HepG2 (cell line): ENCODE data around the gene RNH1. TPM values are rescaled to one million over a fixed set of nuclear protein-coding genes. Genes with fewer than 3 reads are reported as not detected.

ENCODE experiments used
- AHR ChIP-seq: IDR thresholded peaks from 2 replicates; pipeline ENCODE4 v1.6.1; 2018; ENCODE audit warnings: missing genetic modification reagents, missing compliant biosample characterization
- EP300 ChIP-seq, 3 experiments: sonication (generic) in 1 of 3; formaldehyde crosslinking in 1 of 3; IDR thresholded peaks; 2 replicates each; pipeline versions ENCODE4 v1.5.1 to v1.6.1; 2011 to 2020; ENCODE audit warnings: low read depth in 2 of 3, low read length in 2 of 3, borderline replicate concordance in 1 of 3, improper control_type of control experiment in 1 of 3, mild to moderate bottlenecking in 1 of 3, missing genetic modification reagents in 1 of 3, moderate library complexity in 1 of 3
- RXRA ChIP-seq: sonication (generic); formaldehyde crosslinking; IDR thresholded peaks from 2 replicates; pipeline ENCODE4 v1.5.1; 2020; ENCODE audit warnings: missing genetic modification reagents
- THAP11 ChIP-seq: IDR thresholded peaks from 2 replicates; pipeline ENCODE4 v1.6.1; 2016; ENCODE audit warnings: missing biosample characterization, missing genetic modification reagents
- YEATS2 ChIP-seq: sonication (generic); formaldehyde crosslinking; IDR thresholded peaks from 2 replicates; pipeline ENCODE4 v1.4.0; 2020; ENCODE audit warnings: missing genetic modification reagents, borderline replicate concordance
- ZBTB7A ChIP-seq: sonication (generic); formaldehyde crosslinking; IDR thresholded peaks from 2 replicates; pipeline ENCODE4 v1.8.0; 2022; ENCODE audit warnings: mild to moderate bottlenecking, missing genetic modification reagents
- ZNF12 ChIP-seq: sonication (generic); formaldehyde crosslinking; IDR thresholded peaks from 2 replicates; pipeline ENCODE4 v1.5.0; 2020; ENCODE audit warnings: missing genetic modification reagents
- ZNF547 ChIP-seq: sonication (generic); formaldehyde crosslinking; IDR thresholded peaks from 2 replicates; pipeline ENCODE4 v1.5.1; 2020; ENCODE audit warnings: mild to moderate bottlenecking, missing genetic modification reagents
- ZNF607 ChIP-seq: sonication (generic); formaldehyde crosslinking; IDR thresholded peaks from 2 replicates; pipeline ENCODE4 v1.5.1; 2020; ENCODE audit warnings: missing genetic modification reagents, mild to moderate bottlenecking, borderline replicate concordance
- ZSCAN22 ChIP-seq: sonication (generic); formaldehyde crosslinking; IDR thresholded peaks from 2 replicates; pipeline ENCODE4 v1.4.0; 2020; ENCODE audit warnings: mild to moderate bottlenecking, missing genetic modification reagents
- polyA plus RNA-seq, 8 experiments: library from polyadenylated mRNA; depleted of rRNA in 3 of 8; stranded (reverse) in 7 of 8; unstranded in 1 of 8; fragments of >200 nt; fragmentation: Illumina TruSeq in 4 of 8; extraction: Trizol in 4 of 8; gene quantifications; 2 replicates each; pipeline versions ENCODE4 v1.2.1 to v1.2.3, GENCODE V29; 2011 to 2016; ENCODE audit warnings: low read depth in 4 of 8, missing spikeins in 1 of 8, mixed read lengths in 1 of 8; ENCODE audit not compliant: insufficient read depth in 1 of 8
- total RNA-seq, 5 experiments: library from RNA; depleted of rRNA; stranded (reverse); fragments of >200 nt; fragmentation: Illumina TruSeq; extraction: Trizol; gene quantifications; 2 replicates each; pipeline ENCODE4 v1.2.3, GENCODE V29; 2016; ENCODE audit warnings: low read depth in 1 of 5
- TF ChIP-seq, protein P1 (sequence below): IDR thresholded peaks from 2 replicates; pipeline ENCODE4 v1.6.1; 2012; ENCODE audit warnings: inconsistent platforms
- TF ChIP-seq, protein P2 (sequence below): sonication (generic); formaldehyde crosslinking; IDR thresholded peaks from 2 replicates; pipeline ENCODE4 v1.4.0; 2020; ENCODE audit warnings: low read depth, mild to moderate bottlenecking, missing genetic modification reagents
- TF ChIP-seq, protein P3 (sequence below): sonication (generic); formaldehyde crosslinking; IDR thresholded peaks from 2 replicates; pipeline ENCODE4 v1.5.1; 2020; ENCODE audit warnings: mild to moderate bottlenecking, missing genetic modification reagents, moderate library complexity
- TF ChIP-seq, protein P4 (sequence below), 2 experiments: sonication (generic) in 1 of 2; formaldehyde crosslinking in 1 of 2; IDR thresholded peaks; 2 replicates each; pipeline versions ENCODE4 v1.5.1 to v1.6.1; 2011 to 2020; ENCODE audit warnings: borderline replicate concordance in 1 of 2, low read depth in 1 of 2, low read length in 1 of 2, mild to moderate bottlenecking in 1 of 2, missing genetic modification reagents in 1 of 2, moderate library complexity in 1 of 2
- TF ChIP-seq, protein P5 (sequence below): sonication (generic); formaldehyde crosslinking; IDR thresholded peaks from 2 replicates; pipeline ENCODE4 v1.5.0; 2020; ENCODE audit warnings: mild to moderate bottlenecking, missing genetic modification reagents

RNH1 gene
- total and polyA plus RNA-seq, 2 of the 13 experiments (the other 11 are each of a cell fraction or from before 2014, with no cell fraction given): 36.0 to 74.1 TPM

DNA sequence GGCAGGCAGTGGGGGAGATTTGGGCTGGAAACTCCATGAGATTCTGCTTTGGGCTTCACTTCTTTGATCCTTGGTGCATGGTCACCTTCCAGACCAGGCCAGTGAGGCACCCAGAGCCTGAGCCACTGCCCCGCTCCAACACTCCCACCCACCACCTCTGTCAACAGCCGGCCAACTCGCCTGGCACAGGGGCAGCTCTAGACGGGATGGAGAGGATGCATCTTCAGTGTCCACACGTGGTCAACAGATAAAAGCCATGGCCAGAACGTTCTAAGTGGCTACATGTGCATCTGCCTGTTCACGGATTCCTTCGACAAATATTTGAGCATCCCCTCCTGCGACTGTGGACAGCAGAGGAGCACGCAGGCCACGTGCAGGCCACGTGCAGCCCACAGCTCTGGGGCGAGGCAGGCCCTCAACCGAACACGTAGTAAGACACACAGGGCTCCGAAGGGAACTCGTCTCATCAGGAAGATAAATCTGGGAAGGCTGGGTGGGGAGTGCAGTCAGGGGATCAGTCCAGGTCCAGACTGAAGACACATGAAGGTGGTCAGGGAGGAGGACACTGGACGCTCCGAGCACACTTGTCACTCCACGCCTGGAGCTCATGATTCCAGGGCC lies 31.5 kb upstream of the RNH1 start (continued):
- TF ChIP-seq THAP11 (no peak), ZSCAN22 (CRISPR knock-in tag) (no peak), YEATS2 (CRISPR knock-in tag) (peak; percentile 34; the same call in 1 of the 2 replicates), RXRA (CRISPR knock-in tag) (0 out of 2 replicates have a peak, but pooled peaks have one; percentile 12), ZNF607 (CRISPR knock-in tag) (peak; percentile 59; the same call in 1 of the 2 replicates), ZNF547 (CRISPR knock-in tag) (peak; percentile 48; the same call in 1 of the 2 replicates), ZBTB7A (peak; percentile 42; the same call in 1 of the 2 replicates), AHR (0 out of 2 replicates have a peak, but pooled peaks have one; percentile 54), ZNF12 (0 out of 2 replicates have a peak, but pooled peaks have one; percentile 24), EP300 (IDR thresholded peaks at IDR 0.05; ENCODE audit: low read depth in 2 of 2, low read length in 2 of 2) (no peak), EP300 (CRISPR knock-in tag; IDR thresholded peaks at IDR 0.05; ENCODE audit: borderline replicate concordance) (0 out of 2 replicates have a peak, but pooled peaks have one; percentile 20)
- TF ChIP-seq, protein P1, sequence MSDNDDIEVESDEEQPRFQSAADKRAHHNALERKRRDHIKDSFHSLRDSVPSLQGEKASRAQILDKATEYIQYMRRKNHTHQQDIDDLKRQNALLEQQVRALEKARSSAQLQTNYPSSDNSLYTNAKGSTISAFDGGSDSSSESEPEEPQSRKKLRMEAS: peak; percentile 90
- TF ChIP-seq, protein P2, sequence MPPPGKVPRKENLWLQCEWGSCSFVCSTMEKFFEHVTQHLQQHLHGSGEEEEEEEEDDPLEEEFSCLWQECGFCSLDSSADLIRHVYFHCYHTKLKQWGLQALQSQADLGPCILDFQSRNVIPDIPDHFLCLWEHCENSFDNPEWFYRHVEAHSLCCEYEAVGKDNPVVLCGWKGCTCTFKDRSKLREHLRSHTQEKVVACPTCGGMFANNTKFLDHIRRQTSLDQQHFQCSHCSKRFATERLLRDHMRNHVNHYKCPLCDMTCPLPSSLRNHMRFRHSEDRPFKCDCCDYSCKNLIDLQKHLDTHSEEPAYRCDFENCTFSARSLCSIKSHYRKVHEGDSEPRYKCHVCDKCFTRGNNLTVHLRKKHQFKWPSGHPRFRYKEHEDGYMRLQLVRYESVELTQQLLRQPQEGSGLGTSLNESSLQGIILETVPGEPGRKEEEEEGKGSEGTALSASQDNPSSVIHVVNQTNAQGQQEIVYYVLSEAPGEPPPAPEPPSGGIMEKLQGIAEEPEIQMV (CRISPR knock-in tag): peak; percentile 67; the same call in 1 of the 2 replicates
- TF ChIP-seq, protein P3, sequence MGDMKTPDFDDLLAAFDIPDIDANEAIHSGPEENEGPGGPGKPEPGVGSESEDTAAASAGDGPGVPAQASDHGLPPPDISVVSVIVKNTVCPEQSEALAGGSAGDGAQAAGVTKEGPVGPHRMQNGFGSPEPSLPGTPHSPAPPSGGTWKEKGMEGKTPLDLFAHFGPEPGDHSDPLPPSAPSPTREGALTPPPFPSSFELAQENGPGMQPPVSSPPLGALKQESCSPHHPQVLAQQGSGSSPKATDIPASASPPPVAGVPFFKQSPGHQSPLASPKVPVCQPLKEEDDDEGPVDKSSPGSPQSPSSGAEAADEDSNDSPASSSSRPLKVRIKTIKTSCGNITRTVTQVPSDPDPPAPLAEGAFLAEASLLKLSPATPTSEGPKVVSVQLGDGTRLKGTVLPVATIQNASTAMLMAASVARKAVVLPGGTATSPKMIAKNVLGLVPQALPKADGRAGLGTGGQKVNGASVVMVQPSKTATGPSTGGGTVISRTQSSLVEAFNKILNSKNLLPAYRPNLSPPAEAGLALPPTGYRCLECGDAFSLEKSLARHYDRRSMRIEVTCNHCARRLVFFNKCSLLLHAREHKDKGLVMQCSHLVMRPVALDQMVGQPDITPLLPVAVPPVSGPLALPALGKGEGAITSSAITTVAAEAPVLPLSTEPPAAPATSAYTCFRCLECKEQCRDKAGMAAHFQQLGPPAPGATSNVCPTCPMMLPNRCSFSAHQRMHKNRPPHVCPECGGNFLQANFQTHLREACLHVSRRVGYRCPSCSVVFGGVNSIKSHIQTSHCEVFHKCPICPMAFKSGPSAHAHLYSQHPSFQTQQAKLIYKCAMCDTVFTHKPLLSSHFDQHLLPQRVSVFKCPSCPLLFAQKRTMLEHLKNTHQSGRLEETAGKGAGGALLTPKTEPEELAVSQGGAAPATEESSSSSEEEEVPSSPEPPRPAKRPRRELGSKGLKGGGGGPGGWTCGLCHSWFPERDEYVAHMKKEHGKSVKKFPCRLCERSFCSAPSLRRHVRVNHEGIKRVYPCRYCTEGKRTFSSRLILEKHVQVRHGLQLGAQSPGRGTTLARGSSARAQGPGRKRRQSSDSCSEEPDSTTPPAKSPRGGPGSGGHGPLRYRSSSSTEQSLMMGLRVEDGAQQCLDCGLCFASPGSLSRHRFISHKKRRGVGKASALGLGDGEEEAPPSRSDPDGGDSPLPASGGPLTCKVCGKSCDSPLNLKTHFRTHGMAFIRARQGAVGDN (CRISPR knock-in tag): peak; percentile 94
- TF ChIP-seq, protein P4, sequence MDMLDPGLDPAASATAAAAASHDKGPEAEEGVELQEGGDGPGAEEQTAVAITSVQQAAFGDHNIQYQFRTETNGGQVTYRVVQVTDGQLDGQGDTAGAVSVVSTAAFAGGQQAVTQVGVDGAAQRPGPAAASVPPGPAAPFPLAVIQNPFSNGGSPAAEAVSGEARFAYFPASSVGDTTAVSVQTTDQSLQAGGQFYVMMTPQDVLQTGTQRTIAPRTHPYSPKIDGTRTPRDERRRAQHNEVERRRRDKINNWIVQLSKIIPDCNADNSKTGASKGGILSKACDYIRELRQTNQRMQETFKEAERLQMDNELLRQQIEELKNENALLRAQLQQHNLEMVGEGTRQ (IDR thresholded peaks at IDR 0.05; ENCODE audit: low read depth, low read length): no peak
- TF ChIP-seq, protein P4 (CRISPR knock-in tag; IDR thresholded peaks at IDR 0.05; ENCODE audit: borderline replicate concordance): 0 out of 2 replicates have a peak, but pooled peaks have one; percentile 27
- TF ChIP-seq, protein P5, sequence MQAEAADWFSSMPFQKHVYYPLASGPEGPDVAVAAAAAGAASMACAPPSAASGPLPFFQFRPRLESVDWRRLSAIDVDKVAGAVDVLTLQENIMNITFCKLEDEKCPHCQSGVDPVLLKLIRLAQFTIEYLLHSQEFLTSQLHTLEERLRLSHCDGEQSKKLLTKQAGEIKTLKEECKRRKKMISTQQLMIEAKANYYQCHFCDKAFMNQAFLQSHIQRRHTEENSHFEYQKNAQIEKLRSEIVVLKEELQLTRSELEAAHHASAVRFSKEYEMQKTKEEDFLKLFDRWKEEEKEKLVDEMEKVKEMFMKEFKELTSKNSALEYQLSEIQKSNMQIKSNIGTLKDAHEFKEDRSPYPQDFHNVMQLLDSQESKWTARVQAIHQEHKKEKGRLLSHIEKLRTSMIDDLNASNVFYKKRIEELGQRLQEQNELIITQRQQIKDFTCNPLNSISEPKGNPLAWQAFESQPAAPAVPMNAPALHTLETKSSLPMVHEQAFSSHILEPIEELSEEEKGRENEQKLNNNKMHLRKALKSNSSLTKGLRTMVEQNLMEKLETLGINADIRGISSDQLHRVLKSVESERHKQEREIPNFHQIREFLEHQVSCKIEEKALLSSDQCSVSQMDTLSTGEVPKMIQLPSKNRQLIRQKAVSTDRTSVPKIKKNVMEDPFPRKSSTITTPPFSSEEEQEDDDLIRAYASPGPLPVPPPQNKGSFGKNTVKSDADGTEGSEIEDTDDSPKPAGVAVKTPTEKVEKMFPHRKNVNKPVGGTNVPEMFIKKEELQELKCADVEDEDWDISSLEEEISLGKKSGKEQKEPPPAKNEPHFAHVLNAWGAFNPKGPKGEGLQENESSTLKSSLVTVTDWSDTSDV (CRISPR knock-in tag): 0 out of 2 replicates have a peak, but pooled peaks have one; percentile 56
